ENCODE data around the gene IGDCC3.
A peak's percentile ranks its signal among the peaks of the same experiment; 100 is the strongest.

Gene IGDCC3

GRCh38 chr15:65307978-65308377, 69.8 kb downstream of the IGDCC3 start:
- in situ Hi-C loops (cut with MboI; ENCODE audit: low sequenced_read_pairs, unreplicated experiment), result no loop called here
- TF ChIP-seq, protein P1, sequence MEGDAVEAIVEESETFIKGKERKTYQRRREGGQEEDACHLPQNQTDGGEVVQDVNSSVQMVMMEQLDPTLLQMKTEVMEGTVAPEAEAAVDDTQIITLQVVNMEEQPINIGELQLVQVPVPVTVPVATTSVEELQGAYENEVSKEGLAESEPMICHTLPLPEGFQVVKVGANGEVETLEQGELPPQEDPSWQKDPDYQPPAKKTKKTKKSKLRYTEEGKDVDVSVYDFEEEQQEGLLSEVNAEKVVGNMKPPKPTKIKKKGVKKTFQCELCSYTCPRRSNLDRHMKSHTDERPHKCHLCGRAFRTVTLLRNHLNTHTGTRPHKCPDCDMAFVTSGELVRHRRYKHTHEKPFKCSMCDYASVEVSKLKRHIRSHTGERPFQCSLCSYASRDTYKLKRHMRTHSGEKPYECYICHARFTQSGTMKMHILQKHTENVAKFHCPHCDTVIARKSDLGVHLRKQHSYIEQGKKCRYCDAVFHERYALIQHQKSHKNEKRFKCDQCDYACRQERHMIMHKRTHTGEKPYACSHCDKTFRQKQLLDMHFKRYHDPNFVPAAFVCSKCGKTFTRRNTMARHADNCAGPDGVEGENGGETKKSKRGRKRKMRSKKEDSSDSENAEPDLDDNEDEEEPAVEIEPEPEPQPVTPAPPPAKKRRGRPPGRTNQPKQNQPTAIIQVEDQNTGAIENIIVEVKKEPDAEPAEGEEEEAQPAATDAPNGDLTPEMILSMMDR (IDR thresholded peaks at IDR 0.05; ENCODE audit: borderline replicate concordance, control extremely low read depth, extremely low read depth, insufficient read depth, missing control alignments), result no peak
- no peak for DNase-seq (ENCODE audit: low spot score)

DNA sequence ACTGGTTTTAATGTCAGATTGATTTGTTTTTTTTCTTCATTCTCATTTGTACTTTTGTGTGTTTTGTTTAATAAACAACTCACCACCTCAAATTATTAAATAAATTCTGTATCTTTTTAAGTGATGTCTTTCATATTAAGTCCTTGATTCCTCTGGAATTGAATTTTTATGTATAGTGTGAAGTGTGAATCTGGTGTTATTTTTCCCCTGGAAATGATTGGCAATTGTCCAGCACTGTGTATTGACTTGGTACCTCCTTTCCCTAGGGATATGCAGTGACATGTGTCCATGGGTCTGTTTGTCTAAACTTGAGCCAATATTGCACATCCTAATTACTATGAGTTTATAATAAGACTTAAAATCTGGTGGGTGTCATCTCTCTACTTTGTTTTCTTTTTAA, 71.3 kb downstream of the IGDCC3 start:
- TF ChIP-seq, protein P1 (IDR thresholded peaks at IDR 0.05; ENCODE audit: borderline replicate concordance, control extremely low read depth, extremely low read depth, insufficient read depth, missing control alignments), result no peak
- in situ Hi-C loops (cut with MboI; ENCODE audit: low sequenced_read_pairs, unreplicated experiment), result no loop called here
- no peak for DNase-seq (ENCODE audit: low spot score)

- DNase-seq (ENCODE audit: low spot score), result no peak
- in situ Hi-C loops (cut with MboI; ENCODE audit: low sequenced_read_pairs, unreplicated experiment), result no loop called here
- TF ChIP-seq, protein P1 (IDR thresholded peaks at IDR 0.05; ENCODE audit: borderline replicate concordance, control extremely low read depth, extremely low read depth, insufficient read depth, missing control alignments), result no peak
These were observed 72.0 kb downstream of the IGDCC3 start for GRCh38 chr15:65305776-65306175.

DNA sequence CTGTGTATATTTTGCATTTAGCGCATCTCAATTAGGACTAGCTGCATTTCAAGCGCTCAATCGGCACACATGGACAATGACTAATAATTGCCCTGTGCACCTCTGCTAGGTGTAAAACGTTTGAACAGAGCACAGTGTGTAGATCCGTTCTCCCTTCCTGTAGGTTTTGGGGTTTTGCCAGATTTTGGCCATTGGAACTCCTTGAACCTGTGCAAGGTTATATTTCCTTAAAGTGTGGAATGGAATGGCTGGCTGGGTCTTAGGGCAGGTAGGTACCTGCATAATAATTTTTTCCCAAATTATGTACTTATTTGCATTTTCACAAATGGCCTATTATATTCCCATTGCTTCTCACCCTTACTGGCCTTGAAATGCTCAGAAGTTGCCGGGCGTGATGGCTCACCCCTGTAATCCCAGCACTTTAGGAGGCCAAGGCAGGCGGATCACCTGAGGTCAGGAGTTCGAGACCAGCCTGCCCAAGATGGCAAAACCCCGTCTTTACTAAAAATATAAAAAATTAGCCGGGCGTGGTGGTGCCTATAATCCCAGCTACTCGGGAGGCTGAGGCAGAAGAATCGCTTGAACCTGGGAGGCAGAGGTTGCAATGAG, 72.5 kb downstream of the IGDCC3 start:
- TF ChIP-seq, protein P1 (IDR thresholded peaks at IDR 0.05; ENCODE audit: borderline replicate concordance, control extremely low read depth, extremely low read depth, insufficient read depth, missing control alignments), result no peak
- in situ Hi-C loops (cut with MboI; ENCODE audit: low sequenced_read_pairs, unreplicated experiment), result no loop called here
- DNase-seq (ENCODE audit: low spot score), result no peak

GRCh38 chr15:65304381-65305149, 73.2 kb downstream of the IGDCC3 start, which contains the start of gene RNU5B-1:
Gene RNU5B-1 (plus strand): TSS chr15:65304677.
- DNase-seq (ENCODE audit: low spot score), result peak; percentile 82
- in situ Hi-C loops (cut with MboI; ENCODE audit: low sequenced_read_pairs, unreplicated experiment), result no loop called here

DNA sequence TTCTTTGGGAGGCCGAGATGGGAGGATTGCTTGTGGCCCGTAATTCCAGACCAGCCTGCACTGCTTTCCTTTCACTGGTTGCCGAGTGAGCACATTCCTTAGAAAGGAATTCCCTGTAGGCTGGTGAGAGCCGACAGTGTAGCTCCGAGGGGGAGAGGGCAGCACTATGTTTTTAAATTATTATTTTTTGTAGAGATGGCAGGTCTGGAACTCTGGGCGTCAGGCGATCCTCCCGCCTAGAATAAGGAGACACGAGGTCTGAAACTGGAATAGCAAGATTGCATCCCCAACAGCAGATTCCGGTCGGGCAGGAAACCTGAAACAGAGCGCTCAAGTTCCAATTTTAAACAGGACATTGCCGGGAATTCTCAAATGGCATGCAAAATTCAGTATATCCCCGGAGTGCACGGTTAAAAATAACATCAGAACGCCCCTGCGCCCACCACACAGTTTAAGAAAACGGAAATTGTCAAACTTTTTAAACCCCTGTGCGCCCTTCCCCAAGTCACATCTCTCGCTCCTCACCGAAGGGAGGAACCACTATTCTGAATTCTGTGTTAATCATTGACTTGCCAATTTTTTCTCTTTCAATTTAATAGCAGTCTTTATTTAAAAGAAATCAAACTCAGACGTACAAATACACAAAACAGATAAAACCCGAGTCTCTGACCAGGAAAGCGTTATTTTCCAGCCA, 74.0 kb downstream of the IGDCC3 start:
- TF ChIP-seq, protein P1 (IDR thresholded peaks at IDR 0.05; ENCODE audit: borderline replicate concordance, control extremely low read depth, extremely low read depth, insufficient read depth, missing control alignments), result no peak
- in situ Hi-C loops (cut with MboI; ENCODE audit: low sequenced_read_pairs, unreplicated experiment), result no loop called here
- DNase-seq (ENCODE audit: low spot score), result no peak

More at GRCh38 chr15:65304381-65305149, 73.2 kb downstream of the IGDCC3 start, which contains the start of gene RNU5B-1:
- TF ChIP-seq, protein P1 (IDR thresholded peaks at IDR 0.05; ENCODE audit: borderline replicate concordance, control extremely low read depth, extremely low read depth, insufficient read depth, missing control alignments), result peak; percentile 81
